PC-3 (cell line): ENCODE measurements around the gene SMOC2. TPM values are rescaled to one million over a fixed set of nuclear protein-coding genes. Genes with fewer than 3 reads are reported as not detected.

Experiments
- ATAC-seq: fragments of 200-7000 bp; cut with Tn5 transposase; 2 replicates; pipeline ENCODE4 v1.9.1; 2020; ENCODE audit warnings: mild to moderate bottlenecking, moderate library complexity
- BruUV-seq: library from RNA; stranded (reverse); fragments of 400-500 nt; replicated peaks from 2 replicates; lab custom pipeline; 2021; lab: Mats Ljungman, UMichigan
- CTCF ChIA-PET: fragments of 300-600 bp; sonication (Branson Sonifier 250); formaldehyde crosslinking; loops from one replicate; lab custom pipeline; 2022; ENCODE audit warnings: antibody characterized with exemption; lab: Charles Lee
- POLR2A ChIA-PET: fragments of 300-600 bp; sonication (Branson Sonifier 250); formaldehyde crosslinking; loops from one replicate; lab custom pipeline; 2022; ENCODE audit warnings: antibody characterized with exemption; ENCODE audit not compliant: unreplicated experiment; lab: Charles Lee
- DNase-seq: peaks from one replicate; pipeline ENCODE4 v3.0.0-alpha.2; 2015
- H2AFZ ChIP-seq: fragments of 300-600 bp; sonication (generic); 2 replicates; pipeline ENCODE4 v1.6.0; 2016; ENCODE audit warnings: antibody characterized with exemption, low read length
- H3F3A ChIP-seq: fragments of 300-600 bp; sonication (generic); one replicate; pipeline ENCODE4 v1.6.0; 2017; ENCODE audit warnings: antibody characterized with exemption, low read length, control low read depth, mild to moderate bottlenecking; ENCODE audit not compliant: unreplicated experiment
- H3K27ac ChIP-seq: fragments of 300-600 bp; sonication (generic); 2 replicates; pipeline ENCODE4 v1.5.1; 2016; ENCODE audit warnings: mild to moderate bottlenecking, low read length
- H3K27me3 ChIP-seq: fragments of 300-600 bp; sonication (generic); 2 replicates; pipeline ENCODE4 v1.6.1; 2016; ENCODE audit warnings: low read length, mixed read lengths
- H3K36me3 ChIP-seq: fragments of 300-600 bp; sonication (generic); 2 replicates; pipeline ENCODE4 v1.6.1; 2016; ENCODE audit warnings: low read depth, mixed run types, low read length, mixed read lengths
- H3K4me1 ChIP-seq: fragments of 300-600 bp; sonication (generic); 2 replicates; pipeline ENCODE4 v1.5.1; 2016; ENCODE audit warnings: low read length; ENCODE audit not compliant: insufficient read depth
- H3K4me2 ChIP-seq: fragments of 300-600 bp; sonication (generic); 2 replicates; pipeline ENCODE4 v1.6.0; 2016; ENCODE audit warnings: low read length
- H3K4me3 ChIP-seq: fragments of 300-600 bp; sonication (generic); 2 replicates; pipeline ENCODE4 v1.5.1; 2016; ENCODE audit warnings: mild to moderate bottlenecking, low read length, mixed read lengths
- H3K79me2 ChIP-seq: fragments of 300-600 bp; sonication (generic); 2 replicates; pipeline ENCODE4 v1.6.1; 2017; ENCODE audit warnings: low read length, mixed read lengths
- H3K9ac ChIP-seq: fragments of 300-600 bp; sonication (generic); 2 replicates; pipeline ENCODE4 v1.6.0; 2016; ENCODE audit warnings: mild to moderate bottlenecking, low read length
- H3K9me2 ChIP-seq: fragments of 300-600 bp; sonication (generic); replicated peaks from 2 replicates; pipeline ENCODE4 v1.6.1; 2016; ENCODE audit warnings: mixed run types, low read length, mixed read lengths
- H3K9me3 ChIP-seq: fragments of 300-600 bp; sonication (generic); 2 replicates; pipeline ENCODE4 v1.6.1; 2016; ENCODE audit warnings: low read length, mixed read lengths
- H4K20me1 ChIP-seq: fragments of 300-600 bp; sonication (generic); 2 replicates; pipeline ENCODE4 v1.6.1; 2016; ENCODE audit warnings: low read length, mixed read lengths
- CTCF ChIP-seq: fragments of 300-600 bp; sonication (generic); conservative IDR thresholded peaks from 2 replicates; pipeline ENCODE4 v1.5.1; 2017; ENCODE audit warnings: antibody characterized with exemption, low read depth, mild to moderate bottlenecking, low read length
- EZH2 ChIP-seq: fragments of 300-600 bp; sonication (generic); IDR thresholded peaks from one replicate; pipeline ENCODE4 v1.6.1; 2017; ENCODE audit warnings: antibody characterized with exemption, mild to moderate bottlenecking, low read length; ENCODE audit not compliant: unreplicated experiment
- EZH2phosphoT487 ChIP-seq: fragments of 300-600 bp; sonication (generic); IDR thresholded peaks from 2 replicates; pipeline ENCODE4 v1.6.1; 2018; ENCODE audit warnings: mild to moderate bottlenecking, antibody characterized with exemption, low read length, borderline replicate concordance
- intact Hi-C: fragments of 100-400 bp; cut with micrococcal nuclease; formaldehyde crosslinking; loops from 2 replicates; pipeline ENCODE4 v1.9.0; 2023
- total RNA-seq: library from RNA; depleted of rRNA; stranded (reverse); fragments of >200 nt; gene quantifications from 2 replicates; pipeline ENCODE4 v1.2.3, GENCODE V29; 2014

The SMOC2 gene
- total RNA-seq, 1 experiment from 2014 or later, result not detected

- no peaks in the 10 kb centered on the region for H3F3A ChIP-seq
- intact Hi-C loops, result no loop called here
- ChIA-PET CTCF (no interaction called here), POLR2A (no interaction called here)
- DNase-seq, result no peak
- H3K79me2 ChIP-seq, result no peaks in the 10 kb centered on the region
- no peaks in the 10 kb centered on the region for H3K9me3 ChIP-seq
- no peaks in the 10 kb centered on the region for H3K36me3 ChIP-seq
- no peak overlapping the region for H3K4me2 ChIP-seq
- no peak overlapping the region for H2AFZ ChIP-seq
- 0 out of 2 replicates have a peak, but pooled peaks cover 7% of the 10 kb centered on the region for H3K27me3 ChIP-seq
- H3K4me3 ChIP-seq, result no peak overlapping the region
- ATAC-seq, result no peak
- H3K9ac ChIP-seq, result no peak overlapping the region
- TF ChIP-seq EZH2 (no peak), EZH2phosphoT487 (no peak), CTCF (no peak)
- H4K20me1 ChIP-seq, result no peaks in the 10 kb centered on the region
- H3K27ac ChIP-seq, result no peak overlapping the region
- BruUV-seq, result no TSS peak
- H3K9me2 ChIP-seq, result no peaks in the 10 kb centered on the region
- no peaks in the 10 kb centered on the region for H3K4me1 ChIP-seq
Observed at GRCh38 chr6:168671028-168671862, 230.3 kb downstream of the SMOC2 start.

- BruUV-seq, result no TSS peak
- ChIA-PET CTCF (no interaction called here), POLR2A (no interaction called here)
- intact Hi-C loops, result no loop called here
- Histone ChIP-seq H3K36me3 (no peaks in the 10 kb centered on the region), H3K27me3 (0 out of 2 replicates have a peak, but pooled peaks cover 7% of the 10 kb centered on the region), H3K9me3 (no peaks in the 10 kb centered on the region), H2AFZ (no peak overlapping the region), H3K4me1 (no peaks in the 10 kb centered on the region), H4K20me1 (no peaks in the 10 kb centered on the region), H3K79me2 (no peaks in the 10 kb centered on the region), H3K27ac (no peak overlapping the region), H3K4me3 (no peak overlapping the region), H3K4me2 (no peak overlapping the region), H3K9ac (no peak overlapping the region), H3F3A (no peaks in the 10 kb centered on the region), H3K9me2 (no peaks in the 10 kb centered on the region)
- DNase-seq (no peak), ATAC-seq (no peak)
- TF ChIP-seq CTCF (no peak), EZH2phosphoT487 (no peak), EZH2 (no peak)
Observed at GRCh38 chr6:168671863-168672546, 231.0 kb downstream of the SMOC2 start.

- Histone ChIP-seq H3K9me3 (no peaks in the 10 kb centered on the region), H3F3A (no peaks in the 10 kb centered on the region), H2AFZ (no peak overlapping the region), H3K4me2 (no peak overlapping the region), H4K20me1 (no peaks in the 10 kb centered on the region), H3K4me3 (no peak overlapping the region), H3K79me2 (no peaks in the 10 kb centered on the region), H3K36me3 (no peaks in the 10 kb centered on the region), H3K27me3 (0 out of 2 replicates have a peak, but pooled peaks cover 7% of the 10 kb centered on the region), H3K27ac (no peak overlapping the region), H3K9ac (no peak overlapping the region), H3K9me2 (no peaks in the 10 kb centered on the region), H3K4me1 (no peaks in the 10 kb centered on the region)
- no peak for ATAC-seq
- no peak for DNase-seq
- intact Hi-C loops, result no loop called here
- no TSS peak for BruUV-seq
- TF ChIP-seq EZH2phosphoT487 (no peak), EZH2 (no peak), CTCF (no peak)
- CTCF ChIA-PET, result no interaction called here
- POLR2A ChIA-PET, result no interaction called here
Observed at GRCh38 chr6:168674595-168674994, 233.6 kb downstream of the SMOC2 start.
